Measurements from ENCODE around the gene DNAH6. TPM values are rescaled to one million over a fixed set of nuclear protein-coding genes. Genes with fewer than 3 reads are reported as not detected.
A peak's percentile ranks its signal among the peaks of the same experiment; 100 is the strongest.

Gene DNAH6
- total RNA-seq, 1 donor from 2014 or later = 2.6 TPM

DNA sequence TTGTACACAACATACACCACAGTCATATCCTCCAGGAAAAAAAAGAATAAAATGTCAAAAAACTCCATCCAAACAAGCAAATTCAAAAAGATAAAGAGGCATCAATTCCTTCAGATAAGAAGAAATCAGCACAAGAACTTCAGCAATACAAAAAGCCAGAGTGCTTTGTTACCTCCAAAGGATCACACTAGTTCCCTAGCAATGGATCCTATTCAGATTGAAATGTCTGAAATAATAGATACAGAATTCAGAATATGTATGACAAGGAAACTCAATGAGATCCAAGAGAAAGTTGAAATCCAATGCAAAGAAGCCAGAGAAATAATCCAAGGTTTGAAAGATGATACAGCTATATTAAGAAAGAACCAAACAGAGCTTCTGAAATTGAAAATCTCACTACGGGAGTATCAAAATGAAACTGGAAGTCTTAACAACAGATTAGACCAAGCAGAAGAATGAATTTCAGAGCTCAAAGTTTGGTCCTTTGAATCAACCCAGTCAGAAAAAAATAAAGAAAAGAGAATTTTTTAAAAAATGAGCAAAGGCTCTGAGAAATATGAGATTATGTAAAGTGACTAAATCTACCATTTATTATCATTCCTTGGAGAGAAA lies 284.0 kb downstream of the DNAH6 start:
- Mint-ChIP-seq H3K4me1 (peaks cover 14% of the 10 kb centered on the region), H3K27ac (peak overlapping the region; percentile 5), H3K4me3 (no peak overlapping the region), H3K9me3 (peaks cover 5% of the 10 kb centered on the region), H3K27me3 (ENCODE audit: insufficient read depth, low read depth) (no peaks in the 10 kb centered on the region), H3K36me3 (no peaks in the 10 kb centered on the region)
- H3K79me2 ChIP-seq (ENCODE audit: low read depth) = no peaks in the 10 kb centered on the region
- no peaks in the 10 kb centered on the region for H4K20me1 ChIP-seq (ENCODE audit: low read depth)
- H3F3A ChIP-seq (ENCODE audit: low read depth) = no peaks in the 10 kb centered on the region
- no peaks in the 10 kb centered on the region for H3K9me3 ChIP-seq (ENCODE audit: low read depth)
- no peak overlapping the region for H3K9ac ChIP-seq
- no peak for DNase-seq (ENCODE audit: low spot score)
- no peak overlapping the region for H3K4me3 ChIP-seq
- H3K4me1 ChIP-seq = no peaks in the 10 kb centered on the region
- no peaks in the 10 kb centered on the region for H3K36me3 ChIP-seq
- TF ChIP-seq, protein P1, sequence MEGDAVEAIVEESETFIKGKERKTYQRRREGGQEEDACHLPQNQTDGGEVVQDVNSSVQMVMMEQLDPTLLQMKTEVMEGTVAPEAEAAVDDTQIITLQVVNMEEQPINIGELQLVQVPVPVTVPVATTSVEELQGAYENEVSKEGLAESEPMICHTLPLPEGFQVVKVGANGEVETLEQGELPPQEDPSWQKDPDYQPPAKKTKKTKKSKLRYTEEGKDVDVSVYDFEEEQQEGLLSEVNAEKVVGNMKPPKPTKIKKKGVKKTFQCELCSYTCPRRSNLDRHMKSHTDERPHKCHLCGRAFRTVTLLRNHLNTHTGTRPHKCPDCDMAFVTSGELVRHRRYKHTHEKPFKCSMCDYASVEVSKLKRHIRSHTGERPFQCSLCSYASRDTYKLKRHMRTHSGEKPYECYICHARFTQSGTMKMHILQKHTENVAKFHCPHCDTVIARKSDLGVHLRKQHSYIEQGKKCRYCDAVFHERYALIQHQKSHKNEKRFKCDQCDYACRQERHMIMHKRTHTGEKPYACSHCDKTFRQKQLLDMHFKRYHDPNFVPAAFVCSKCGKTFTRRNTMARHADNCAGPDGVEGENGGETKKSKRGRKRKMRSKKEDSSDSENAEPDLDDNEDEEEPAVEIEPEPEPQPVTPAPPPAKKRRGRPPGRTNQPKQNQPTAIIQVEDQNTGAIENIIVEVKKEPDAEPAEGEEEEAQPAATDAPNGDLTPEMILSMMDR (IDR thresholded peaks at IDR 0.05) = no peak
- no peak for TF ChIP-seq EZH2phosphoT487 (IDR thresholded peaks at IDR 0.05)
- TF ChIP-seq EZH2 (IDR thresholded peaks at IDR 0.05) = no peak
- no peak overlapping the region for H3K4me2 ChIP-seq
- H3K27ac ChIP-seq = no peak overlapping the region
- H3K27me3 ChIP-seq = no peaks in the 10 kb centered on the region
- H2AFZ ChIP-seq (replicated peaks) = no peak overlapping the region

DNA sequence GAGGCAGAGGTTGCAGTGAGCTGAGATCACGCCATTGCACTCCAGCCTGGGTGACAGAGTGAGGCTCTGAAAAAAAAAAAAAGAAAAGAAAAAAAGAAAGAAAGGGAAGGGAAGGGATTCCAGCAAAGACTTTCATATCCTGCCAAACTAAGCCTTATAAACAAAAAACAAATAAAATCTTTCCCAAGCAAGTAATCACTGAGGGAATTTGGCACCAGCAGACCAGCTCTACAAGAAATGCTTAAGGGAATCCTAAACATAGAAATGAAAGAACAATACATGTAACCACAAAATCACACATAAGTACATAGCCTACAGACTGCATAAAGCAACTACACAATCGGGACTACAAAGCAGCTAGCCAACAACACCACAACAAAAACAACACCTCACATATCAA lies 285.5 kb downstream of the DNAH6 start:
- DNase-seq (ENCODE audit: low spot score) = no peak
- no peak for TF ChIP-seq EZH2phosphoT487 (IDR thresholded peaks at IDR 0.05)
- TF ChIP-seq, protein P1 (IDR thresholded peaks at IDR 0.05) = no peak
- TF ChIP-seq EZH2 (IDR thresholded peaks at IDR 0.05) = no peak
- H3K27me3 Mint-ChIP-seq (ENCODE audit: insufficient read depth, low read depth) = no peaks in the 10 kb centered on the region

DNA sequence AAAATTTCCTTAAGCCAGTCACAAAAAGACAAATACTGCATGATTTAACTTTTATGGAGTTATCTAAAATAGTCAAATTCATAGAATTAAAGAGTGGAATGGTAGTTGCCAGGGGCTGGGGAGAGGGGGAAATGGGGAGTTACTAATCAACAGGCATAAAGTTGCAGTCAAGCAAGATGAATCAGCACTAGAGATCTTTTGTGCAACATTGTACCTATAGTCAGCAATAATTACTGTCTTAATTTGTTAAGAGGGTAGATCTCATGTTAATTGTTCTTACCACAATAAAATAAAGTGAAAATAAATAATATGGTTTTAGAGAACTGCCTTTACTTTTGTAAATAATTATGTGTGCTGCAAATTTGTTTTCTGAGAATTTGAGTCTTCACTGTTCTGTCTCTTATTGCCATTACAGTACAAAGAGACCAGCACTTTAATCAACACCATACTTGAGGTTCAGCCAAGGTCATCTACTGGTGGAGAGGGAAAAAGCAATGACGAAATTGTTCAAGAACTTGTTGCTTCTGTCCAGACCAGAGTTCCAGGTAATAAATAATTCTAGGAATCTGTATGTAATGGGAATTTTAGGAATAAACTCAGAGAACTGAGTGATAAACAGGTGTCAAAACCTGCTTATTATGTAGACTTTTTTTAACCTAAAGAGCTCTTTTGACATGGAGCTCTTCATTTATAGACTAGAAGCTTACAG lies 289.1 kb downstream of the DNAH6 start:
- H3K27ac Mint-ChIP-seq = no peak overlapping the region
- no peaks in the 10 kb centered on the region for H3K36me3 Mint-ChIP-seq
- H3K4me2 ChIP-seq = no peak overlapping the region
- no peak overlapping the region for H3K4me3 ChIP-seq
- H3K27me3 Mint-ChIP-seq (ENCODE audit: insufficient read depth, low read depth) = peaks cover 3% of the 10 kb centered on the region
- no peaks in the 10 kb centered on the region for H4K20me1 ChIP-seq (ENCODE audit: low read depth)
- no peak overlapping the region for H3K9ac ChIP-seq
- H3K4me1 Mint-ChIP-seq = no peaks in the 10 kb centered on the region
- DNase-seq (ENCODE audit: low spot score) = no peak
- H2AFZ ChIP-seq (replicated peaks) = no peak overlapping the region
- no peaks in the 10 kb centered on the region for H3K36me3 ChIP-seq
- TF ChIP-seq EZH2 (IDR thresholded peaks at IDR 0.05) (no peak), EZH2phosphoT487 (IDR thresholded peaks at IDR 0.05) (no peak)
- TF ChIP-seq, protein P1 (IDR thresholded peaks at IDR 0.05) = no peak
- no peaks in the 10 kb centered on the region for H3K4me1 ChIP-seq
- no peak overlapping the region for H3K4me3 Mint-ChIP-seq
- no peaks in the 10 kb centered on the region for H3K9me3 ChIP-seq (ENCODE audit: low read depth)
- peaks cover 5% of the 10 kb centered on the region for H3K9me3 Mint-ChIP-seq
- H3F3A ChIP-seq (ENCODE audit: low read depth) = no peaks in the 10 kb centered on the region
- no peak overlapping the region for H3K27ac ChIP-seq
- no peaks in the 10 kb centered on the region for H3K79me2 ChIP-seq (ENCODE audit: low read depth)
- no peaks in the 10 kb centered on the region for H3K27me3 ChIP-seq

More for the DNA sequence above, 285.5 kb downstream of the DNAH6 start:
- Histone ChIP-seq H3K4me2 (no peak overlapping the region), H3K4me1 (no peaks in the 10 kb centered on the region), H4K20me1 (ENCODE audit: low read depth) (no peaks in the 10 kb centered on the region), H3K27ac (no peak overlapping the region), H3K27me3 (no peaks in the 10 kb centered on the region), H3K79me2 (ENCODE audit: low read depth) (no peaks in the 10 kb centered on the region), H3K4me3 (no peak overlapping the region), H2AFZ (replicated peaks) (no peak overlapping the region), H3K36me3 (no peaks in the 10 kb centered on the region), H3K9ac (no peak overlapping the region), H3K9me3 (ENCODE audit: low read depth) (no peaks in the 10 kb centered on the region), H3F3A (ENCODE audit: low read depth) (no peaks in the 10 kb centered on the region)
- H3K4me1 Mint-ChIP-seq = peaks cover 14% of the 10 kb centered on the region
- peaks cover 5% of the 10 kb centered on the region for H3K9me3 Mint-ChIP-seq
- H3K36me3 Mint-ChIP-seq = no peaks in the 10 kb centered on the region
- H3K27ac Mint-ChIP-seq = no peak overlapping the region
- no peak overlapping the region for H3K4me3 Mint-ChIP-seq

Data from neural progenitor cell (in vitro differentiated cells).